Cardiac muscle cell (in vitro differentiated cells and primary cell): ENCODE data around the gene ATP8A2. TPM values are rescaled to one million over a fixed set of nuclear protein-coding genes. Genes with fewer than 3 reads are reported as not detected.

Experiments
- DNase-seq, 2 donors: peaks; one replicate each; pipeline versions ENCODE4 v3.0.0 to v3.0.0-alpha.2; 2010 to 2017; ENCODE audit warnings: low read depth in 1 of 2, low spot score in 1 of 2
- H3K27ac ChIP-seq: fragments of 200-600 bp; sonication (generic); 2 replicates; pipeline ENCODE4 v1.5.1; 2016
- H3K27me3 ChIP-seq: fragments of 200-600 bp; sonication (generic); 2 replicates; pipeline ENCODE4 v1.6.0; 2016; ENCODE audit warnings: control low read depth
- H3K36me3 ChIP-seq: fragments of 200-600 bp; sonication (generic); 2 replicates; pipeline ENCODE4 v1.5.1; 2016; ENCODE audit warnings: control low read depth
- H3K4me1 ChIP-seq: fragments of 200-600 bp; sonication (generic); 2 replicates; pipeline ENCODE4 v1.8.1; 2017; ENCODE audit warnings: low read depth, mild to moderate bottlenecking, mixed run types
- H3K4me3 ChIP-seq: fragments of 200-600 bp; sonication (generic); 2 replicates; pipeline ENCODE4 v1.5.1; 2016; ENCODE audit warnings: mild to moderate bottlenecking
- H3K9me3 ChIP-seq: fragments of 200-600 bp; sonication (generic); 2 replicates; pipeline ENCODE4 v1.5.1; 2017; ENCODE audit warnings: low read depth, mild to moderate bottlenecking, control low read depth
- polyA plus RNA-seq: library from polyadenylated mRNA; unstranded; fragments of >200 nt; fragmentation: Nextera tagmentation; extraction: Ambion mirVana; gene quantifications from 2 replicates; pipeline ENCODE4 v1.2.1, GENCODE V29; 2016
- total RNA-seq: library from RNA; depleted of rRNA; stranded (reverse); fragments of >200 nt; gene quantifications from 2 replicates; pipeline ENCODE4 v1.2.3, GENCODE V29; 2016
- TF ChIP-seq, protein P1 (sequence below): IDR thresholded peaks from 2 replicates; pipeline ENCODE4 v1.5.1; 2012; ENCODE audit warnings: low read depth, mild to moderate bottlenecking, low read length

Gene ATP8A2
- total and polyA plus RNA-seq, 2 experiments from 2014 or later: 0.86 to 0.89 TPM

DNA sequence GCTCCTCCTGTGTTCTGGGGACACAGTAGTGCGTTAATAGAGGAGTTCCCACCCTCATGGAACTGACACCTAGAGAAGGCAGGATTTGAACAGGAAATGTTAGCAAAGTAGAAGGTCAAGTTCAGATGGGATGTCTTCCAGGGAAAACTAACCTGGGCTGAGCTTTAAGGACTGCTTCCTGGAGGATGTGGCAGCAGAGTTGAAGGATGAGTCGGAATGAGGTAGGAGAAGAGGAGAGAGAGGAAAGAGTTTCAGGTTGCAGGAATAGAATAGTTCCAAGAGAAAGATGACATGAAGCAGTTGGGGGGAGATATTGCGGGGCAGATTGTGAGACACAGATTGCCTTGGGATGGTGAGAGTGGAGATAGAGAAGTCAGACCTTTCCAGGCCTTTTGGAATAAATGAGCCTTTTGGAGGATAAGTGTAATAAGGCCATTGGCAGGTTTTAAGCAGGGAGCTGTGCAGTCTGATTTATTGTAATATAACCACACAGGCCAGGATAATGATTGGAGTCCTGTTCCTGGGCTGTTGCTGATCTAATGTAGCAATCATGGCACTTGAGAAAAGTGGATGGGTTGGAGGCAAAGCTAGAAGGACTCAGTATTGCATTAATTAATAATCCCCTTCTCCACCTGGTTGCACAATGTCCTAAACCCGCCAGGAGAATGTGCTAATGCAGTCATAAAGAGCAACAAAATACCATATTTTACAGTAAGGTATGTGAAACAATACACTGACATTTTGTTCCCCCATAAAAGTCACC, 474.6 kb downstream of the ATP8A2 start:
- Histone ChIP-seq H3K4me1 (no peaks in the 10 kb centered on the region), H3K27ac (no peak overlapping the region), H3K36me3 (no peaks in the 10 kb centered on the region), H3K4me3 (no peak overlapping the region), H3K9me3 (no peaks in the 10 kb centered on the region), H3K27me3 (no peaks in the 10 kb centered on the region)
- TF ChIP-seq, protein P1, sequence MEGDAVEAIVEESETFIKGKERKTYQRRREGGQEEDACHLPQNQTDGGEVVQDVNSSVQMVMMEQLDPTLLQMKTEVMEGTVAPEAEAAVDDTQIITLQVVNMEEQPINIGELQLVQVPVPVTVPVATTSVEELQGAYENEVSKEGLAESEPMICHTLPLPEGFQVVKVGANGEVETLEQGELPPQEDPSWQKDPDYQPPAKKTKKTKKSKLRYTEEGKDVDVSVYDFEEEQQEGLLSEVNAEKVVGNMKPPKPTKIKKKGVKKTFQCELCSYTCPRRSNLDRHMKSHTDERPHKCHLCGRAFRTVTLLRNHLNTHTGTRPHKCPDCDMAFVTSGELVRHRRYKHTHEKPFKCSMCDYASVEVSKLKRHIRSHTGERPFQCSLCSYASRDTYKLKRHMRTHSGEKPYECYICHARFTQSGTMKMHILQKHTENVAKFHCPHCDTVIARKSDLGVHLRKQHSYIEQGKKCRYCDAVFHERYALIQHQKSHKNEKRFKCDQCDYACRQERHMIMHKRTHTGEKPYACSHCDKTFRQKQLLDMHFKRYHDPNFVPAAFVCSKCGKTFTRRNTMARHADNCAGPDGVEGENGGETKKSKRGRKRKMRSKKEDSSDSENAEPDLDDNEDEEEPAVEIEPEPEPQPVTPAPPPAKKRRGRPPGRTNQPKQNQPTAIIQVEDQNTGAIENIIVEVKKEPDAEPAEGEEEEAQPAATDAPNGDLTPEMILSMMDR: no peak
- no peak for DNase-seq

DNA sequence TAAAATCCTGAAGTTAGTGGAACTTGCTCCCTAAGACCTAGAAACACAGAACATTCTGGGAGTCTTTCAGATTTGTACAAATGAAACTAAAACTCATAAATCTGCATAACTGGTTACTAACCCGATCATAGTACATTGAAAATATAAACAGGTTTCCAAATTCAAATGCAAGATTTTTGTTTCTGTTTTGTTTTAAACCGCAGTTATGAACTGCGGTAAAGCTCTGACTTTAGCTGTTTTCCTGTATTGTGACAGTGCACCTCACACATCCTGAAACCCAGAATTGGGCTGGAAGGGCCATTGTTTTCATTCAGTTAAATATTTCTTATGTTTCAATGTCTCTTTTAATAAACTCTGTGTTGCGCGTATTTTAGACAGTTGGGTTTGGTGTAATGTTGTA, 475.4 kb downstream of the ATP8A2 start:
- H3K27ac ChIP-seq: no peak overlapping the region
- TF ChIP-seq, protein P1: no peak
- DNase-seq: no peak
- H3K27me3 ChIP-seq: no peaks in the 10 kb centered on the region
- H3K4me3 ChIP-seq: no peak overlapping the region
- no peaks in the 10 kb centered on the region for H3K36me3 ChIP-seq
- H3K4me1 ChIP-seq: no peaks in the 10 kb centered on the region
- no peaks in the 10 kb centered on the region for H3K9me3 ChIP-seq

DNA sequence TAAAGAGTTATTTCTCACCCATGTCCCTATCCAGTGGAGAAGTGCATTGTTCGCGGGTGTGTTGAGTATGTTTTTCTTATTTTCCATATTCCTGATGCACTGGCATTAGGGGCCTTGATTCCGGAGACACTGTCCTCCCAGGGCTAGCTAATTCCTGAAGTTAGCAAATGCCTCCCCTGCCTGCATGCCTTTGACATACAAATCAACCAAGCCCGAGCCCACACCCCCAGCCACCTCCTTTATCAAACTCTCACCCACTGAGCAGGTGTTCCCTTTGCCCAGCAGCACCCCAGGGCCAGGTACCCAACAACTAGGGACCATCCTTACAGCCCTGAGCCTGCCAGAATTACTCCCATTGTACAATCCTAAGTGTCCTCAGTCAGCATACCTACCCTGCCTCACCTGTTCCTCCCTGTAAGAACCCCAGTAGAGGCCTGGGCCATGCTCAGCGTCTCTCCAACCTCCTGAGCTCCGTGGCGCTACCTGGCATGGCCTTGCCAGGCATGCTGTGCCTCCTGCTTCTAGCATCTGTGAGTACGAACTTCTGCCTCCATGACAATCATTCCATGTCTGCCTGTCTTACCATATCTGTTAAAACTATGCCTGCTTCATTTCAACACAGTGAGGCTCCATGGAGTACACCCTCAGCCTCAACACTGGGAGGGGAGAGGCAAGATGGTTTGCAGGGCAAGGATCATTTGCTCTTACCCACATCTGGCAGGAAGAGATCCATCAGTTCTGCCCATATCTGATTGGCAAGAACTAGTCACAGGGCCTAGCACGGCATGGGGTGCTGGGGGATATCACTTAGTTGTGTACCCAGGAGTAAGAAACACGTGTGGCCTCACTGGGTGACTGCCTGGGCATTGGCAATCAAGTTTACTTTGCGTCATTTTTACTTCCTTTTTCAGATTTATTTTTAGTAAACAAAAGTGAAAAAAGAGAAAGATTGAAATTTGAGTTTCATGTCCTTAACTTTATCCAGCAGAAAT, 476.2 kb downstream of the ATP8A2 start:
- Histone ChIP-seq H3K36me3 (no peaks in the 10 kb centered on the region), H3K27ac (no peak overlapping the region), H3K4me1 (no peaks in the 10 kb centered on the region), H3K4me3 (no peak overlapping the region), H3K9me3 (no peaks in the 10 kb centered on the region), H3K27me3 (no peaks in the 10 kb centered on the region)
- TF ChIP-seq, protein P1: no peak
- DNase-seq: peak in 1 of 2 donors; percentile 10

DNA sequence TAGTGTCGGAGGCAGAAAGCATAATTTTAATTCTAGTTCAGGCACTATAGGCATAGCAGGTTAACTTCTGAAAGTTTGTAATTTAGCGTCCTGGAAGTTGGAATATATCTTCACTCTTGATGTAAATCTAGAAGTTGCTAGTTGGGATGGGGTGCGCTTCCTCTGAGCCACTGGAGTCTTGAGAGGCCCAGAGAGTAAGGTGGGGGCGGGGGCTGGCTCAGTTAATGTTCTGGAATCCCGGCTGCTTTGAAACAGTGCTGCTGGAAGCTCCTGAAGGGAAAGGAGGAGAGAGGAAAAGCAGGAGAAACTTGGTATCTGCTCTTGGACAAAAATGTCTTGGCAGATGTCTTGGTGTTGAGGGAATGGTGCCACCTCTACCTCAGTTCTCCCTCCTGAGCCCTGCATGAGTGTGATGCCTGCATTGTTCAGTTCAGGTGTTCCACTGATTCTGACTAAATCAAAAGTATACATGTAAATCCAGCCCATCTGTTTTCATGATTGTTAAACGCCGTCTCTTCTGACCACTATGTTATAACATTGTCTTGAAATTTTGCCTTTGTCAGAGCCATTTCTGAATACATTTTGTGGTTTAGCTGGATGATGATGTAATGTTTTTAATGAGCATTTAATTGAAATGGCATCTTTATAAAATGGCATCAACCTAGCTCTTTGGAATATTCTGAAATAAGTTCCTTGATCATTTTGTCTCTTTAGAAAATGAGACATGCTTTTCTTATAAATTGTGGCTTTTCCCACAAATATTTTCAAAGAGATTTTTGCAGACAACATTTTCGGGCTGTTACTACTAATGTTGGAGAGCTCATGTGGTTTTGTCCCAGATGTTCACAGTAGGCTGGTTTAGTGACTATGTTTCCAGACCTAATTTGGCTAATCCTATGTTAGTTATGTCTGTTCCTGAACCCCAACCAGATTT, 477.3 kb downstream of the ATP8A2 start:
- Histone ChIP-seq H3K9me3 (no peaks in the 10 kb centered on the region), H3K4me1 (no peaks in the 10 kb centered on the region), H3K27me3 (no peaks in the 10 kb centered on the region), H3K36me3 (no peaks in the 10 kb centered on the region), H3K4me3 (no peak overlapping the region), H3K27ac (no peak overlapping the region)
- TF ChIP-seq, protein P1: no peak
- DNase-seq: no peak

DNA sequence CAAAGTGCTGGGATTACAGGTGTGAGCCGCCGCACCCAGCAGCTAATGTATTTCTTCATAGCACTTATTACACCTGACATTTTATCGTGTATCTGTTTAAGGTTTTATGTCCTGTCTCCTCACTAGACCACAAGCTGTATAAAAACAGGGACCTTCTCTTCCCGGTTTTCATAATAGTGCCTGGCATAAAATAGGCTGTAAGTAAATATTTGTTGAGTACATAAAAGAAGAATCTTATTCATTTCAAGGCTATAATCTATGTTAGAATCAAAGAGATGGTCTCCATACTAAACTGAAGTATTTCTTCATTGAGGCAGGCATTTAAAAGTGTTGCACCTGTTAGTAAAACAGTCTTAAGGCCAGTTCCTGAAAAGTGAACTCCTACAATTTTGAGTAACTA, 486.1 kb downstream of the ATP8A2 start:
- Histone ChIP-seq H3K4me3 (no peak overlapping the region), H3K36me3 (no peaks in the 10 kb centered on the region), H3K4me1 (peaks cover 4% of the 10 kb centered on the region), H3K27me3 (no peaks in the 10 kb centered on the region), H3K27ac (no peak overlapping the region), H3K9me3 (no peaks in the 10 kb centered on the region)
- TF ChIP-seq, protein P1: no peak
- no peak for DNase-seq
